Chondrocyte (in vitro differentiated cells): ENCODE data around the gene LCN15. TPM values are rescaled to one million over a fixed set of nuclear protein-coding genes. Genes with fewer than 3 reads are reported as not detected.

ENCODE experiments used
- DNase-seq: peaks from one replicate; pipeline ENCODE4 v3.0.0; 2021; ENCODE audit warnings: mixed read lengths, low spot score
- H3K27ac Mint-ChIP-seq: one replicate; pipeline ENCODE4 v1.8.0; 2021; ENCODE audit warnings: mild to moderate bottlenecking, moderate library complexity, mixed read lengths; ENCODE audit not compliant: unreplicated experiment
- H3K27me3 Mint-ChIP-seq: 2 replicates; pipeline ENCODE4 v1.8.0; 2021; ENCODE audit warnings: low read depth, mixed read lengths
- H3K36me3 Mint-ChIP-seq: 2 replicates; pipeline ENCODE4 v1.8.0; 2021; ENCODE audit warnings: low read depth, mixed read lengths
- H3K4me1 Mint-ChIP-seq: 2 replicates; pipeline ENCODE4 v1.8.0; 2021; ENCODE audit warnings: low read depth, mild to moderate bottlenecking, mixed read lengths
- H3K4me3 Mint-ChIP-seq: one replicate; pipeline ENCODE4 v1.8.0; 2021; ENCODE audit warnings: mild to moderate bottlenecking, moderate library complexity, mixed read lengths; ENCODE audit not compliant: unreplicated experiment
- H3K9me3 Mint-ChIP-seq: 2 replicates; pipeline ENCODE4 v1.8.0; 2021; ENCODE audit warnings: low read depth, mixed read lengths
- long read RNA-seq: library from polyadenylated mRNA; stranded (forward); transcript quantifications from one replicate; pipeline ENCODE4 v2.0.0, GENCODE V29; 2021
- total RNA-seq: library from RNA; stranded (reverse); gene quantifications from 3 replicates; pipeline ENCODE4 v1.2.1, GENCODE V29; 2021
- TF ChIP-seq, protein P1 (sequence below): fragments of 200-600 bp; sonication (generic); IDR thresholded peaks from 2 replicates; pipeline ENCODE4 v1.5.0; 2021; ENCODE audit warnings: antibody characterized with exemption, mild to moderate bottlenecking, moderate library complexity

Gene LCN15, protein sequence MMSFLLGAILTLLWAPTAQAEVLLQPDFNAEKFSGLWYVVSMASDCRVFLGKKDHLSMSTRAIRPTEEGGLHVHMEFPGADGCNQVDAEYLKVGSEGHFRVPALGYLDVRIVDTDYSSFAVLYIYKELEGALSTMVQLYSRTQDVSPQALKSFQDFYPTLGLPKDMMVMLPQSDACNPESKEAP
- not detected in 3 replicates for total RNA-seq
- long read RNA-seq: 0 reads

DNA sequence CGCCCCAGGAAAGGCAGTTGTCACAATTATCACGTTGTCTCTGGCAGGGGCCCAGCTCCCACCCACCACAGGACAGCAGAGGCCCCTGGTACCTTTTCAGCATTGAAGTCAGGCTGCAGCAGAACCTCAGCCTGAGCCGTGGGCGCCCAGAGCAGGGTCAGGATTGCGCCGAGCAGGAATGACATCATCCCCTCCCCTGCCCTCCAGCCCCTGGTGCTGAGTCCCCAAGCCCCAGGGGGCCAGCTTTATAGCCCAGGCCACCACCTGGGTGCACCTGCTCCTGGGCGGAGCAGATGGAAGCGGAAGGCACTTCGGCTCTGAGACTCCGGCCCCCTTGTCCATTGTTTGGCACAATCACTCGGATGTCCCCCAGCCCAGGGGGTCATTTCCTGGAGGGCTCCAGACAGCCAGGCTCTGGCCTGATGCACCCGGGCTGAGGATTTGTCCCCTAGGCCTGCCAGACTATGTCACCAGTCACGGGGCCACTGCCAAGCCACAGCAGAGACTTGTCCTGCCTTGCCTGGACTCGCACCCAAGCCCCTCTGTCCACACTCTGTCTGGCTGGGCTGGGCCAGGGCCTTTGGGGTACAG is at the start of gene LCN15:
LCN15 (minus strand) TSS at position 218 of the 591 bp plus-strand sequence; CDS start at position 188, 30 bp downstream.
- H3K4me3 Mint-ChIP-seq: no peak within 1 kb of the TSS
- no peak within 1 kb of the TSS for H3K27ac Mint-ChIP-seq
- H3K4me1 Mint-ChIP-seq: peaks cover 3% of the 10 kb centered on the region
- TF ChIP-seq, protein P1, sequence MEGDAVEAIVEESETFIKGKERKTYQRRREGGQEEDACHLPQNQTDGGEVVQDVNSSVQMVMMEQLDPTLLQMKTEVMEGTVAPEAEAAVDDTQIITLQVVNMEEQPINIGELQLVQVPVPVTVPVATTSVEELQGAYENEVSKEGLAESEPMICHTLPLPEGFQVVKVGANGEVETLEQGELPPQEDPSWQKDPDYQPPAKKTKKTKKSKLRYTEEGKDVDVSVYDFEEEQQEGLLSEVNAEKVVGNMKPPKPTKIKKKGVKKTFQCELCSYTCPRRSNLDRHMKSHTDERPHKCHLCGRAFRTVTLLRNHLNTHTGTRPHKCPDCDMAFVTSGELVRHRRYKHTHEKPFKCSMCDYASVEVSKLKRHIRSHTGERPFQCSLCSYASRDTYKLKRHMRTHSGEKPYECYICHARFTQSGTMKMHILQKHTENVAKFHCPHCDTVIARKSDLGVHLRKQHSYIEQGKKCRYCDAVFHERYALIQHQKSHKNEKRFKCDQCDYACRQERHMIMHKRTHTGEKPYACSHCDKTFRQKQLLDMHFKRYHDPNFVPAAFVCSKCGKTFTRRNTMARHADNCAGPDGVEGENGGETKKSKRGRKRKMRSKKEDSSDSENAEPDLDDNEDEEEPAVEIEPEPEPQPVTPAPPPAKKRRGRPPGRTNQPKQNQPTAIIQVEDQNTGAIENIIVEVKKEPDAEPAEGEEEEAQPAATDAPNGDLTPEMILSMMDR: no peak
- peaks cover 13% of the 10 kb centered on the region for H3K27me3 Mint-ChIP-seq
- peak; percentile 79 for DNase-seq
- no peaks in the 10 kb centered on the region for H3K9me3 Mint-ChIP-seq
- H3K36me3 Mint-ChIP-seq: no peaks in the 10 kb centered on the region

DNA sequence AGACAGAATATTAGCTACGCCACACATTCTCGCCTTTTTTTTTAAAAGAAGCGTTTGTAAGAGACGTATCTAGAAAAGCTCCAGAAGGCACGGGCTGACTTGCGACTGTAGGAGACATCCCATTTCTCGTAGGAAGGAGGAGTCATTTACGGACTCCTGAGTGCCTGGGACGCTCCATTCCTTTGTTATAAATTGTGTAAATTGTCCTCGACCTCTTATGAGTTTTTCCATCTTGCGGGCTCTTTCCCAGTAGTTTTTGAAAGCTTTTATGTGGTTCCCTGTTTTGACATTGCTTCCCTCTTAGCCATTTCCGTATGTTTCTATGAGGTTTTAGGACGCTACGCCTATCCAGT is 44.5 kb upstream of the LCN15 start:
- Mint-ChIP-seq H3K27ac (peak overlapping the region; percentile 79), H3K4me3 (peak overlapping the region; percentile 80), H3K4me1 (peaks cover 29% of the 10 kb centered on the region), H3K9me3 (no peaks in the 10 kb centered on the region), H3K36me3 (peaks cover 11% of the 10 kb centered on the region), H3K27me3 (peaks cover 4% of the 10 kb centered on the region)
- TF ChIP-seq, protein P1: no peak
- DNase-seq: no peak

DNA sequence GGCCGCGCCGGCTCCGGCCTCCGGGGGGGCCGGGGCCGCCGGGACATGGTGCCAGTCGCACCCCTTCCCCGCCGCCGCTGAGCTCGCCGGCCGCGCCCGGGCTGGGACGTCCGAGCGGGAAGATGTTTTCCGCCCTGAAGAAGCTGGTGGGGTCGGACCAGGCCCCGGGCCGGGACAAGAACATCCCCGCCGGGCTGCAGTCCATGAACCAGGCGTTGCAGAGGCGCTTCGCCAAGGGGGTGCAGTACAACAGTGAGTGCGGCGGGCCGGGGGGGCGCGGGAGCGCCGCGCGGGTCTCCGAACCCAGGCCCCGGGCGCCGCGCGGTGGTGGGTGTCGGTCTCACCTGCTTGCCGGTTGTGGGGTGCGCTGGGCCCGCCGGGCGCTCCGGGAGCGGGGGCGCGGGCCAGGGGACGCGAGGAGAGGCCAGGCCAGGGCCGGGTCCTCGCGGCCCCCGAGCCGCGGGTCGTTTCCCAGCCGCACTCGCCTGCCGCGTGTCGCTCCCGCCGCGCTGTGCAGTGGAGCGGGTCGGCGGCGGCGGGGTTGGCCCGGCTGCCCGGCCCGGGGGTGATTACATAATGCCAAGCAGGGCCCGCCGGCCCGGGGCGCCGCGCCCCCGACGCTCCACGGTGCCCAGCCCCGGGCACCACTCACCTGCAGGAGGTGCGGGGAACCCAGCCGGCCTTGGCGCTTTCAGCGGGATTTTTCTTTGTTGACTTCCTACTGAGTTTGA is 43.9 kb upstream of the LCN15 start:
- TF ChIP-seq, protein P1: peak; percentile 16
- DNase-seq: no peak
- H3K4me3 Mint-ChIP-seq: peak overlapping the region; percentile 80
- peak overlapping the region; percentile 79 for H3K27ac Mint-ChIP-seq
- H3K9me3 Mint-ChIP-seq: no peaks in the 10 kb centered on the region
- H3K27me3 Mint-ChIP-seq: peaks cover 5% of the 10 kb centered on the region
- peaks cover 11% of the 10 kb centered on the region for H3K36me3 Mint-ChIP-seq
- H3K4me1 Mint-ChIP-seq: peaks cover 29% of the 10 kb centered on the region

DNA sequence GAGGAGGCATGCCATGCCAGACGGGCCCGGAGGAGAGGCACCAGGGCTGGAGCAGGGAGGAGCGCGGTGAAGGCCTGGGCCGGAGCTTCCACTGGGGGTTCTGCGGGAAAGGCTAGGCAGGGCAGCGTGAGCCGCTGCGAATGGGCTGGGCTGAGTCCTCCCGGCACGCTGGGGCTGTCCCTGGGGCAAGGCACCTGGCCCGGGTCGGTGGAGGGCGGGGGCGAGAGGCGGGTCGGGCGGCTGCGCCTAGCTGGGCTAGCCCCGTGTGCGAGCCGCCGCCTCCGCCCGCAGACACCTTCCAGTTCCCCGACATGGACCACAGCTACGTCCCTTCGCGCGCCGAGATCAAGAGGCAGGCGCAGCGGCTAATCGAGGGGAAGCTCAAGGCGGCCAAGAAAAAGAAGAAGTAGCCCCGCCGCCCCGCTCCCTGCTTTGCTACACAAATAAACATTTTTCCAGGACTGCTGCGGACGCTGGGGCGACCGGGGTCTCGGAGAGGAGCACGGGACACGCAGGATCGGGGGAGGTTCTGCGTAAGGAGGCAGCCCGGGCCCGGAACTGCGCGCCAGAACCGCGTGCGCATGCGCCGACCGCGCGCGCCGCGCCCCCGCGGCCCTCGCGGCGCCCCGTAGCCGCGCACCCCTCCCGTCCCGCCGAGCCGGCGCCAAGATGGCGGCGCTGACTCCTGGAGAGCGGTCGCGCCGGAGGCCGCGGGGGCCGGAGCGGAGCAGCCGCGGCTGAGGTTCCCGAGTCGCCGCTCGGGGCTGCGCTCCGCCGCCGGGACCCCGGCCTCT is 43.2 kb upstream of the LCN15 start, which contains the start of gene RABL6:
RABL6 (plus strand) TSS at position 668 of the 794 bp plus-strand sequence. CDS start 249 bp downstream, outside the sequence.
- H3K4me3 Mint-ChIP-seq: peak within 1 kb of the TSS; percentile 83
- no peaks in the 10 kb centered on the region for H3K9me3 Mint-ChIP-seq
- H3K4me1 Mint-ChIP-seq: peaks cover 29% of the 10 kb centered on the region
- DNase-seq: peak; percentile 88
- H3K27me3 Mint-ChIP-seq: peaks cover 5% of the 10 kb centered on the region
- peak within 1 kb of the TSS; percentile 79 for H3K27ac Mint-ChIP-seq
- H3K36me3 Mint-ChIP-seq: peaks cover 9% of the 10 kb centered on the region
- TF ChIP-seq, protein P1: peak; percentile 11
